SK-N-SH (cell line): ENCODE results near the gene DYNC1H1. TPM values are rescaled to one million over a fixed set of nuclear protein-coding genes. Genes with fewer than 3 reads are reported as not detected.
A peak's percentile ranks its signal among the peaks of the same experiment; 100 is the strongest.

ENCODE experiments used
- CTCF ChIA-PET: fragments of 300-600, 350-600 bp; formaldehyde crosslinking; extraction: SDS; loops from one replicate; lab custom pipeline; 2021; lab: Yijun Ruan, JAX
- POLR2A ChIA-PET: fragments of 350-600 bp; sonication (Branson Sonifier 250); formaldehyde crosslinking; extraction: SDS; loops from one replicate; lab custom pipeline; 2020; ENCODE audit warnings: antibody characterized with exemption, inconsistent platforms; lab: Yijun Ruan, JAX
- DNase-seq: peaks from one replicate; pipeline ENCODE4 v3.0.0; 2012
- H2AFZ ChIP-seq: fragments of 200-600 bp; sonication (generic); 2 replicates; pipeline ENCODE4 v1.8.1; 2016; ENCODE audit warnings: antibody characterized with exemption, mild to moderate bottlenecking, low read depth
- H3F3A ChIP-seq: fragments of 200-600 bp; sonication (generic); replicated peaks from 2 replicates; pipeline ENCODE3; 2016; ENCODE audit warnings: antibody characterized with exemption, mild to moderate bottlenecking; ENCODE audit not compliant: insufficient read depth
- H3K27ac ChIP-seq, 2 experiments: fragments of 200-500 bp in 1 of 2; fragments of 200-600 bp in 1 of 2; sonication (Bioruptor generic) in 1 of 2; sonication (generic), shearing (Covaris generic) in 1 of 2; 2 replicates each; pipeline versions ENCODE4 v1.5.1 to v1.6.1; 2014 to 2016; ENCODE audit warnings: low read depth in 2 of 2, inconsistent platforms in 1 of 2, low read length in 1 of 2, mild to moderate bottlenecking in 1 of 2, mixed read lengths in 1 of 2
- H3K27me3 ChIP-seq: fragments of 200-600 bp; sonication (generic), shearing (Covaris generic); 2 replicates; pipeline ENCODE4 v1.6.1; 2016; ENCODE audit warnings: mixed run types; ENCODE audit not compliant: insufficient read depth
- H3K36me3 ChIP-seq, 2 experiments: fragments of 200-500 bp in 1 of 2; fragments of 200-600 bp in 1 of 2; sonication (Bioruptor generic) in 1 of 2; sonication (generic) in 1 of 2; replicated peaks in 1 of 2; 2 replicates each; pipeline versions ENCODE3 to v1.5.1; 2014 to 2016; ENCODE audit warnings: low read length in 1 of 2, mild to moderate bottlenecking in 1 of 2; ENCODE audit not compliant: insufficient read depth in 2 of 2, control insufficient read depth in 1 of 2
- H3K4me1 ChIP-seq, 2 experiments: fragments of 200-500 bp in 1 of 2; fragments of 200-600 bp in 1 of 2; sonication (Bioruptor generic) in 1 of 2; sonication (generic), shearing (Covaris generic) in 1 of 2; 2 replicates each; pipeline versions ENCODE4 v1.5.1 to v1.6.1; 2014 to 2016; ENCODE audit warnings: low read depth in 1 of 2, low read length in 1 of 2, mixed run types in 1 of 2; ENCODE audit not compliant: insufficient read depth in 2 of 2, control insufficient read depth in 1 of 2
- H3K4me2 ChIP-seq: fragments of 200-600 bp; sonication (generic), shearing (Covaris generic); 2 replicates; pipeline ENCODE4 v1.6.1; 2017; ENCODE audit warnings: mixed run types
- H3K4me3 ChIP-seq, 2 experiments: fragments of 200-500 bp in 1 of 2; fragments of 200-600 bp in 1 of 2; sonication (Bioruptor generic) in 1 of 2; sonication (generic), shearing (Covaris generic) in 1 of 2; 2 replicates each; pipeline versions ENCODE4 v1.5.1 to v1.8.1; 2014 to 2016; ENCODE audit warnings: low read depth in 2 of 2, inconsistent platforms in 1 of 2, low read length in 1 of 2, mild to moderate bottlenecking in 1 of 2, mixed read lengths in 1 of 2, moderate library complexity in 1 of 2
- H3K79me2 ChIP-seq: fragments of 200-600 bp; sonication (generic); 2 replicates; pipeline ENCODE4 v1.8.1; 2017; ENCODE audit warnings: mild to moderate bottlenecking; ENCODE audit not compliant: insufficient read depth
- H3K9ac ChIP-seq: fragments of 200-600 bp; sonication (generic); 2 replicates; pipeline ENCODE4 v1.6.1; 2017; ENCODE audit warnings: mixed run types
- H3K9me2 ChIP-seq: fragments of 200-600 bp; sonication (generic); 2 replicates; pipeline ENCODE4 v1.6.1; 2017; ENCODE audit warnings: mixed run types
- H3K9me3 ChIP-seq: fragments of 200-600 bp; sonication (generic); 2 replicates; pipeline ENCODE4 v1.6.1; 2017; ENCODE audit warnings: mixed run types, mild to moderate bottlenecking, moderate library complexity
- H4K20me1 ChIP-seq: fragments of 200-600 bp; sonication (generic); 2 replicates; pipeline ENCODE4 v1.6.1; 2017; ENCODE audit warnings: mild to moderate bottlenecking, mixed run types; ENCODE audit not compliant: insufficient read depth
- CTCF ChIP-seq: fragments of 200-600 bp; sonication (generic); IDR thresholded peaks from 2 replicates; pipeline ENCODE4 v1.6.1; 2017; ENCODE audit warnings: antibody characterized with exemption, mild to moderate bottlenecking, moderate library complexity
- EP300 ChIP-seq, 2 experiments: IDR thresholded peaks; 2 replicates each; pipeline versions ENCODE4 v1.4.0 to v1.6.1; 2012; ENCODE audit warnings: borderline replicate concordance in 1 of 2, low read depth in 1 of 2, low read length in 1 of 2
- EZH2phosphoT487 ChIP-seq: fragments of 200-600 bp; sonication (generic); IDR thresholded peaks from 2 replicates; pipeline ENCODE4 v1.6.1; 2017; ENCODE audit warnings: low read depth, mixed run types, mild to moderate bottlenecking, antibody characterized with exemption, moderate library complexity, borderline replicate concordance
- FOSL2 ChIP-seq: IDR thresholded peaks from 2 replicates; pipeline ENCODE4 v1.4.0; 2012; ENCODE audit warnings: low read depth, mild to moderate bottlenecking, moderate library complexity, borderline replicate concordance
- FOXM1 ChIP-seq: IDR thresholded peaks from 2 replicates; pipeline ENCODE4 v1.4.0; 2012; ENCODE audit warnings: low read depth, mild to moderate bottlenecking
- GABPA ChIP-seq: IDR thresholded peaks from 2 replicates; pipeline ENCODE4 v1.4.0; 2012; ENCODE audit warnings: low read depth, mild to moderate bottlenecking
- GATA2 ChIP-seq: sonication (generic); formaldehyde crosslinking; IDR thresholded peaks from 2 replicates; pipeline ENCODE4 v1.5.0; 2020; ENCODE audit warnings: mild to moderate bottlenecking, missing genetic modification reagents
- MXI1 ChIP-seq: IDR thresholded peaks from 2 replicates; pipeline ENCODE4 v1.6.1; 2012; ENCODE audit warnings: mild to moderate bottlenecking, low read depth, low read length, improper control_type of control experiment
- PBX3 ChIP-seq: IDR thresholded peaks from 2 replicates; pipeline ENCODE4; 2012
- RAD21 ChIP-seq: IDR thresholded peaks from 2 replicates; pipeline ENCODE4 v1.6.1; 2012; ENCODE audit warnings: mild to moderate bottlenecking, low read length
- RCOR1 ChIP-seq: fragments of 150-350 bp; IDR thresholded peaks from 2 replicates; pipeline ENCODE4 v1.6.1; 2017; ENCODE audit warnings: antibody characterized with exemption, low read length
- RFX5 ChIP-seq: IDR thresholded peaks from 2 replicates; pipeline ENCODE4 v1.6.1; 2012; ENCODE audit warnings: mild to moderate bottlenecking, improper control_type of control experiment, low read length
- TEAD4 ChIP-seq: IDR thresholded peaks from 2 replicates; pipeline ENCODE4 v1.4.0; 2012; ENCODE audit warnings: mild to moderate bottlenecking, borderline replicate concordance; ENCODE audit not compliant: insufficient read depth
- USF2 ChIP-seq: fragments of 150-350 bp; IDR thresholded peaks from 2 replicates; pipeline ENCODE4 v1.6.1; 2017; ENCODE audit warnings: antibody characterized with exemption, low read length, low read depth, borderline replicate concordance
- YY1 ChIP-seq: IDR thresholded peaks from 2 replicates; pipeline ENCODE4 v1.4.0; 2012; ENCODE audit warnings: low read depth, mild to moderate bottlenecking
- ZBTB33 ChIP-seq: IDR thresholded peaks from 2 replicates; pipeline ENCODE4 v1.4.0; 2012; ENCODE audit warnings: low read depth, borderline replicate concordance
- WGBS: methylation state at CpG from one replicate; pipeline ENCODE4 v1.1.6; 2017; ENCODE audit warnings: low lambda C conversion rate; 5-methylcytosine and 5-hydroxymethylcytosine counted together
- polyA plus RNA-seq, 3 experiments: library from polyadenylated mRNA; depleted of rRNA; stranded (reverse); fragments of >200 nt; gene quantifications; 2 replicates each; pipeline ENCODE4 v1.2.3, GENCODE V29; 2012

DYNC1H1 gene
- polyA plus RNA-seq, 1 of the 3 experiments (the other 2 are of a cell fraction): 140 TPM

- no peaks in the 10 kb centered on the region for H3K27me3 ChIP-seq
- TF ChIP-seq CTCF (peak; percentile 75), RAD21 (no peak)
- H3K9me2 ChIP-seq: no peaks in the 10 kb centered on the region
- peaks cover 9% of the 10 kb centered on the region for H3K79me2 ChIP-seq
- peaks cover 22 to 26% of the 10 kb centered on the region in 2 experiments; a peak in 3 of 4 replicates for H3K4me1 ChIP-seq
- H2AFZ ChIP-seq: peak overlapping the region; percentile 82
- peaks cover 10% of the 10 kb centered on the region for H3F3A ChIP-seq
- 52% methylated on average over 13 of the region's 13 CpGs for WGBS
- H3K36me3 ChIP-seq: no peaks in the 10 kb centered on the region
- ChIA-PET CTCF (interaction anchor here (0.7 to 4.6 kb wide), 12 partner anchors 10 to 345 kb away, joined by 3 to 33 read pairs (median 9); partner anchors contain the start of gene MOK), POLR2A (no interaction called here)
- H3K4me2 ChIP-seq: no peak overlapping the region; the same call in 1 of the 2 replicates
- no peaks in the 10 kb centered on the region for H3K9me3 ChIP-seq
- H3K27ac ChIP-seq: no peak overlapping the region
- H4K20me1 ChIP-seq: no peaks in the 10 kb centered on the region
- H3K4me3 ChIP-seq: no peak overlapping the region; a peak in 1 of 4 replicates
- no peak overlapping the region for H3K9ac ChIP-seq
- DNase-seq: no peak
Measured at GRCh38 chr14:101960225-101960624, 4.1 kb upstream of the DYNC1H1 start.

GRCh38 chr14:101961011-101961721 is 3.2 kb upstream of the DYNC1H1 start:
- WGBS: 40% methylated on average over 16 of the region's 19 CpGs
- no peak overlapping the region for H3K9ac ChIP-seq
- peaks cover 22 to 31% of the 10 kb centered on the region in 2 experiments; a peak in 3 of 4 replicates for H3K4me1 ChIP-seq
- H3K27ac ChIP-seq: no peak overlapping the region
- H2AFZ ChIP-seq: no peak overlapping the region
- no peaks in the 10 kb centered on the region for H3K36me3 ChIP-seq
- ChIA-PET POLR2A (no interaction called here), CTCF (interaction anchor here (0.6 to 4.6 kb wide), 35 partner anchors 9 to 1511 kb away, joined by 3 to 33 read pairs (median 3); partner anchors contain the start of gene ZNF839)
- H3K79me2 ChIP-seq: peaks cover 18% of the 10 kb centered on the region
- peaks cover 5% of the 10 kb centered on the region; the same call in 1 of the 2 replicates for H4K20me1 ChIP-seq
- peaks cover 10% of the 10 kb centered on the region for H3F3A ChIP-seq
- no peaks in the 10 kb centered on the region for H3K27me3 ChIP-seq
- no peak overlapping the region for H3K4me3 ChIP-seq
- no peaks in the 10 kb centered on the region for H3K9me2 ChIP-seq
- peak; percentile 82 for DNase-seq
- H3K4me2 ChIP-seq: no peak overlapping the region
- H3K9me3 ChIP-seq: no peaks in the 10 kb centered on the region
- TF ChIP-seq RCOR1 (peak; percentile 65; the same call in 1 of the 2 replicates), USF2 (no peak), EP300 (IDR thresholded peaks at IDR 0.05; ENCODE audit: borderline replicate concordance in 1 of 2, low read depth in 1 of 2, low read length in 1 of 2) (no peak), YY1 (no peak), TEAD4 (no peak), ZBTB33 (no peak), FOXM1 (no peak), MXI1 (peak; percentile 78), EZH2phosphoT487 (no peak), GATA2 (CRISPR knock-in tag) (no peak), GABPA (no peak), PBX3 (no peak), RFX5 (no peak), FOSL2 (no peak)
